GM23338 (cell line): Measurements from ENCODE around the gene TSPAN4. TPM values are rescaled to one million over a fixed set of nuclear protein-coding genes. Genes with fewer than 3 reads are reported as not detected.

Source experiments
- ATAC-seq: fragments of 200-7000 bp; cut with Tn5 transposase; 3 replicates; pipeline ENCODE4 v1.9.1; 2020
- DNase-seq: peaks from one replicate; pipeline ENCODE4 v3.0.0-alpha.2; 2015; ENCODE audit warnings: low spot score
- H2AFZ ChIP-seq: fragments of 200-600 bp; sonication (generic); 2 replicates; pipeline ENCODE4 v1.8.0; 2016; ENCODE audit warnings: antibody characterized with exemption, mild to moderate bottlenecking, moderate library complexity
- H3F3A ChIP-seq: fragments of 200-600 bp; sonication (generic); replicated peaks from 2 replicates; pipeline ENCODE4 v1.8.0; 2017; ENCODE audit warnings: antibody characterized with exemption, mixed run types, low read depth
- H3K27ac ChIP-seq: fragments of 200-600 bp; sonication (generic); 2 replicates; pipeline ENCODE4 v1.6.1; 2016; ENCODE audit warnings: low read depth
- H3K27me3 ChIP-seq: fragments of 200-600 bp; sonication (generic); 2 replicates; pipeline ENCODE4 v1.8.0; 2016; ENCODE audit warnings: mild to moderate bottlenecking, mixed run types, moderate library complexity; ENCODE audit not compliant: insufficient read depth
- H3K36me3 ChIP-seq: fragments of 200-600 bp; sonication (generic); 2 replicates; pipeline ENCODE4 v1.8.0; 2016; ENCODE audit warnings: mild to moderate bottlenecking; ENCODE audit not compliant: insufficient read depth
- H3K4me1 ChIP-seq: fragments of 200-600 bp; sonication (generic); 2 replicates; pipeline ENCODE4 v1.8.0; 2016; ENCODE audit warnings: mild to moderate bottlenecking, moderate library complexity; ENCODE audit not compliant: insufficient read depth
- H3K4me2 ChIP-seq: fragments of 200-600 bp; sonication (generic); 2 replicates; pipeline ENCODE4 v1.7.1; 2017; ENCODE audit warnings: mixed run types
- H3K4me3 ChIP-seq: fragments of 200-600 bp; sonication (generic); 2 replicates; pipeline ENCODE4 v1.6.1; 2016; ENCODE audit warnings: mixed run types
- H3K79me2 ChIP-seq: fragments of 200-600 bp; sonication (generic); replicated peaks from 2 replicates; pipeline ENCODE4 v1.8.0; 2017; ENCODE audit warnings: mild to moderate bottlenecking; ENCODE audit not compliant: insufficient read depth
- H3K9me2 ChIP-seq: fragments of 200-600 bp; sonication (generic); 2 replicates; pipeline ENCODE4 v1.8.0; 2017; ENCODE audit not compliant: insufficient read depth
- H4K20me1 ChIP-seq: fragments of 200-600 bp; sonication (generic); replicated peaks from 2 replicates; pipeline ENCODE4 v1.8.0; 2017; ENCODE audit warnings: mild to moderate bottlenecking; ENCODE audit not compliant: insufficient read depth
- H3K27ac Mint-ChIP-seq: 2 replicates; pipeline ENCODE4 v1.8.0; 2020; ENCODE audit warnings: inconsistent platforms, mild to moderate bottlenecking, moderate library complexity, mixed read lengths
- H3K27me3 Mint-ChIP-seq: 3 replicates; pipeline ENCODE4 v1.8.0; 2022; ENCODE audit warnings: low read depth, mild to moderate bottlenecking, moderate library complexity, mixed read lengths, inconsistent platforms; ENCODE audit not compliant: insufficient read depth, poor library complexity
- H3K36me3 Mint-ChIP-seq: 3 replicates; pipeline ENCODE4 v1.8.0; 2021; ENCODE audit warnings: low read depth, mild to moderate bottlenecking, inconsistent platforms, moderate library complexity, mixed read lengths
- H3K4me1 Mint-ChIP-seq: 3 replicates; pipeline ENCODE4 v1.8.0; 2020; ENCODE audit warnings: mild to moderate bottlenecking, inconsistent platforms, mixed read lengths
- H3K4me3 Mint-ChIP-seq: 3 replicates; pipeline ENCODE4 v1.8.0; 2021; ENCODE audit warnings: moderate library complexity, mild to moderate bottlenecking, inconsistent platforms, mixed read lengths
- H3K9me3 Mint-ChIP-seq: 3 replicates; pipeline ENCODE4 v1.8.0; 2020; ENCODE audit warnings: moderate library complexity, mild to moderate bottlenecking, inconsistent platforms, mixed read lengths
- CREB1 ChIP-seq: fragments of 250-450 bp; sonication (Bioruptor Pico); IDR thresholded peaks from 2 replicates; pipeline ENCODE4 v1.5.0; 2020; ENCODE audit warnings: low read depth, mild to moderate bottlenecking, moderate library complexity
- CTCF ChIP-seq, 2 experiments: fragments of 200-600 bp in 1 of 2; sonication (generic) in 1 of 2; conservative IDR thresholded peaks; 2 replicates each; pipeline versions ENCODE4 v1.5.1 to v1.6.1; 2016 to 2017; ENCODE audit warnings: antibody characterized with exemption in 2 of 2, low read depth in 2 of 2, mild to moderate bottlenecking in 2 of 2, moderate library complexity in 1 of 2
- ETS1 ChIP-seq: IDR thresholded peaks from 2 replicates; pipeline ENCODE4 v1.6.1; 2016; ENCODE audit warnings: antibody characterized with exemption
- EZH2 ChIP-seq: fragments of 200-600 bp; sonication (generic); IDR thresholded peaks from one replicate; pipeline ENCODE4 v1.8.0; 2017; ENCODE audit warnings: antibody characterized with exemption, mild to moderate bottlenecking, low read depth; ENCODE audit not compliant: unreplicated experiment
- EZH2phosphoT487 ChIP-seq: fragments of 200-600 bp; sonication (generic); IDR thresholded peaks from one replicate; pipeline ENCODE4 v1.8.1; 2018; ENCODE audit warnings: antibody characterized with exemption; ENCODE audit not compliant: unreplicated experiment
- JUNB ChIP-seq: IDR thresholded peaks from one replicate; pipeline ENCODE4 v1.6.1; 2016; ENCODE audit warnings: antibody characterized with exemption; ENCODE audit not compliant: unreplicated experiment
- NANOG ChIP-seq: IDR thresholded peaks from 2 replicates; pipeline ENCODE4 v1.6.1; 2016; ENCODE audit warnings: antibody characterized with exemption, borderline replicate concordance
- POLR2AphosphoS5 ChIP-seq: IDR thresholded peaks from 2 replicates; pipeline ENCODE4 v1.6.1; 2016; ENCODE audit warnings: antibody characterized with exemption, low read depth
- REST ChIP-seq: IDR thresholded peaks from one replicate; pipeline ENCODE4 v1.6.1; 2018; ENCODE audit warnings: antibody characterized with exemption; ENCODE audit not compliant: unreplicated experiment
- STAT1 ChIP-seq: IDR thresholded peaks from one replicate; pipeline ENCODE4 v1.6.1; 2016; ENCODE audit warnings: antibody characterized with exemption; ENCODE audit not compliant: unreplicated experiment
- ZNF114 ChIP-seq: fragments of 250-450 bp; sonication (Bioruptor Pico); IDR thresholded peaks from 2 replicates; pipeline ENCODE4 v1.5.0; 2020; ENCODE audit warnings: mild to moderate bottlenecking, moderate library complexity
- ZNF331 ChIP-seq: fragments of 250-450 bp; sonication (Bioruptor Pico); IDR thresholded peaks from 2 replicates; pipeline ENCODE4 v1.5.0; 2020; ENCODE audit warnings: low read depth, mild to moderate bottlenecking, moderate library complexity
- ZNF462 ChIP-seq: fragments of 250-450 bp; sonication (Bioruptor Pico); IDR thresholded peaks from 2 replicates; pipeline ENCODE4 v1.5.0; 2020; ENCODE audit warnings: mild to moderate bottlenecking, moderate library complexity
- polyA plus RNA-seq: library from polyadenylated mRNA; unstranded; fragments of >200 nt; fragmentation: Nextera tagmentation; extraction: Ambion mirVana; gene quantifications from 2 replicates; pipeline ENCODE4 v1.2.1, GENCODE V29; 2016
- total RNA-seq: library from RNA; depleted of rRNA; stranded (reverse); fragments of >200 nt; shearing (Covaris generic); gene quantifications from 2 replicates; pipeline ENCODE4 v1.2.3, GENCODE V29; 2014

TSPAN4 gene
- total and polyA plus RNA-seq, 2 experiments from 2014 or later = 76.8 to 150 TPM

- peaks cover 24% of the 10 kb centered on the region for H3K27me3 Mint-ChIP-seq
Measured at GRCh38 chr11:883527-883926, 40.9 kb downstream of the TSPAN4 start.

More at GRCh38 chr11:883527-883926, 40.9 kb downstream of the TSPAN4 start:
- DNase-seq = no peak
- no peak overlapping the region for H3K27ac Mint-ChIP-seq
- no peak overlapping the region for H3K4me3 ChIP-seq
- H3K36me3 Mint-ChIP-seq = peaks cover 41% of the 10 kb centered on the region
- H3K36me3 ChIP-seq = peaks cover 4% of the 10 kb centered on the region; the same call in 1 of the 2 replicates
- H3K27ac ChIP-seq = no peak overlapping the region
- peaks cover 3% of the 10 kb centered on the region; the same call in 2 of the 3 replicates for H3K9me3 Mint-ChIP-seq
- TF ChIP-seq EZH2phosphoT487 = no peak
- no peak for TF ChIP-seq ZNF331 (CRISPR knock-in tag)
- no peak for TF ChIP-seq ZNF462
- no peak for TF ChIP-seq ETS1
- TF ChIP-seq EZH2 = no peak
- no peak for TF ChIP-seq CREB1 (CRISPR knock-in tag)
- no peak for TF ChIP-seq ZNF114 (CRISPR knock-in tag)
- TF ChIP-seq CTCF (conservative IDR thresholded peaks at IDR 0.05; ENCODE audit: low read depth in 2 of 2) = no peak
- no peak for TF ChIP-seq REST
- no peak for TF ChIP-seq JUNB
- no peak for TF ChIP-seq POLR2AphosphoS5
- no peak for TF ChIP-seq NANOG
- no peak for TF ChIP-seq STAT1
- no peak overlapping the region for H2AFZ ChIP-seq
- no peaks in the 10 kb centered on the region for H3K79me2 ChIP-seq
- ATAC-seq = no peak
- H3K4me1 ChIP-seq = no peaks in the 10 kb centered on the region
- no peaks in the 10 kb centered on the region for H3K27me3 ChIP-seq
- H3K4me2 ChIP-seq = no peak overlapping the region
- H4K20me1 ChIP-seq = peaks cover 5% of the 10 kb centered on the region
- H3K9me2 ChIP-seq = no peaks in the 10 kb centered on the region
- H3K4me3 Mint-ChIP-seq = no peak overlapping the region
- H3K4me1 Mint-ChIP-seq = peaks cover 2% of the 10 kb centered on the region; the same call in 1 of the 3 replicates
- no peaks in the 10 kb centered on the region for H3F3A ChIP-seq
